Right lobe of liver (tissue), 6 donors: Measurements from ENCODE around the gene CDX1. TPM values are rescaled to one million over a fixed set of nuclear protein-coding genes. Genes with fewer than 3 reads are reported as not detected.
A peak's percentile ranks its signal among the peaks of the same experiment; 100 is the strongest.

Experiments used
- ATAC-seq, 4 donors: fragments of 200-7000 bp; cut with Tn5 transposase; one replicate each; pipeline ENCODE4 v1.9.1; 2020; ENCODE audit warnings: mild to moderate bottlenecking in 4 of 4, moderate library complexity in 4 of 4
- DNase-seq, 3 donors: peaks; one replicate each; pipeline ENCODE4 v3.0.0-alpha.2; 2020
- H3K27ac ChIP-seq, 3 donors: fragments of 200-600 bp; one replicate each; pipeline ENCODE4 v1.8.0; 2022
- H3K27me3 ChIP-seq, 2 donors: fragments of 200-600 bp; one replicate each; pipeline ENCODE4 v1.8.0; 2022
- H3K36me3 ChIP-seq, 4 donors: fragments of 200-600 bp; sonication (generic) in 1 of 4; one replicate each; pipeline versions ENCODE4 v1.5.1 to v1.8.0; 2017 to 2022; ENCODE audit warnings: control low read depth in 1 of 4
- H3K4me1 ChIP-seq, 4 donors: fragments of 200-600 bp; sonication (generic) in 1 of 4; one replicate each; pipeline versions ENCODE4 v1.5.1 to v1.8.0; 2017 to 2022; ENCODE audit warnings: control low read depth in 1 of 4
- H3K4me3 ChIP-seq, 3 donors: fragments of 200-600 bp; one replicate each; pipeline ENCODE4 v1.8.0; 2022
- H3K9me3 ChIP-seq, 4 donors: fragments of 200-600 bp; sonication (generic) in 1 of 4; one replicate each; pipeline versions ENCODE4 v1.5.1 to v1.8.0; 2017 to 2022; ENCODE audit warnings: control low read depth in 1 of 4
- CTCF ChIP-seq, 4 donors: fragments of 200-600 bp in 3 of 4; fragments of 450-650 bp in 1 of 4; IDR thresholded peaks; one replicate each; pipeline versions ENCODE4 v1.5.1 to v1.8.0; 2016 to 2022; ENCODE audit warnings: antibody characterized with exemption in 4 of 4, mild to moderate bottlenecking in 2 of 4
- POLR2A ChIP-seq: fragments of 450-650 bp; IDR thresholded peaks from one replicate; pipeline ENCODE4 v1.6.1; 2017; ENCODE audit warnings: antibody characterized with exemption, mild to moderate bottlenecking
- WGBS: methylation state at CpG from one replicate; pipeline ENCODE4 v1.1.6; 2018; ENCODE audit warnings: low coverage, low lambda C conversion rate; ENCODE audit not compliant: insufficient coverage; ENCODE audit errors: missing lambda C conversion rate; 5-methylcytosine and 5-hydroxymethylcytosine counted together
- intact Hi-C, 2 donors: fragments of 100-400 bp; cut with DNase I; formaldehyde crosslinking; loops; one replicate each; pipeline versions ENCODE4 v1.11.2 to v1.14.1; 2022
- total RNA-seq, 6 experiments: library from RNA; depleted of rRNA in 2 of 6; stranded (reverse); fragments of >200 nt in 2 of 6; fragmentation: NEBNext Ultra II Directional in 3 of 6; extraction: Animal tissue kit (Norgen Biotek cat#: 25700) in 3 of 6; gene quantifications; one replicate each; pipeline versions ENCODE4 v1.1.0 to v1.2.4, GENCODE V29; 2016 to 2023
- donor health status: DM: no; HTN: yes; CAD: no.
- donor health status: DM: no; HTN: no; CAD: no.
- donor health status: DM: no; HTN: no; CAD: no.
- donor health status: DM: no; HTN: yes; CAD: no.
- donor health status: DM: no; HTN: yes; CAD: no.

CDX1 gene
- total RNA-seq, 6 experiments from 2014 or later = not detected

GRCh38 chr5:150146862-150147601 lies 19.5 kb upstream of the CDX1 start:
- intact Hi-C loops = no loop called here
- ATAC-seq (no peak), DNase-seq (no peak)
- Histone ChIP-seq H3K9me3 (no peaks in the 10 kb centered on the region), H3K27me3 (no peaks in the 10 kb centered on the region), H3K4me1 (peaks cover 0 to 15% (median 4%) of the 10 kb centered on the region in 4 donors), H3K36me3 (no peaks in the 10 kb centered on the region), H3K4me3 (no peak overlapping the region), H3K27ac (peak overlapping the region in 1 of 3 donors; percentile 8)
- 92% methylated on average over 5 of the region's 14 CpGs for WGBS
- TF ChIP-seq CTCF (IDR thresholded peaks at IDR 0.05) (no peak), POLR2A (no peak)

DNA sequence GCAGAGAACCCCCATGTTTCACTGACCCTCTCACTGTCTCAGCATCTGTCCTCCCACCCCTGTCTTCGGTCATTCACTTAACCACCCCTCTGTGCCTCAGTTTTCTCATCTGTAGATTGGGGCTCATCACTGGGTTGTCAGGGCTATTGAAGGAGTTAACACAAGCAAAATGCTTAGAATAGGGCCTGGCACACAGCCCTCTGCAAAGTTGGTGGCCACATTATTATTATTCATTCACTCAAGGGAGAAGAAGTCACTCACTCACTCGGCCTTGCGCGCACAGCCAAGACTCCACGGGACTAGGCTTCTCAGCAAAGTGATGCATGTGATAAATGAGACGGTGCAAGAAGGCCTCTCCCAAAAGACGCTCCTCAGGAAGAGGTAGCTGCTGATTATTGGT lies 18.9 kb upstream of the CDX1 start:
- peaks cover 0 to 9% (median 2%) of the 10 kb centered on the region in 4 donors for H3K4me1 ChIP-seq
- H3K36me3 ChIP-seq = no peaks in the 10 kb centered on the region
- no peak overlapping the region for H3K4me3 ChIP-seq
- no peaks in the 10 kb centered on the region for H3K27me3 ChIP-seq
- peak overlapping the region in 1 of 3 donors; percentile 8 for H3K27ac ChIP-seq
- WGBS = 78% methylated on average over 4 of the region's 7 CpGs
- intact Hi-C loops = no loop called here
- TF ChIP-seq CTCF (IDR thresholded peaks at IDR 0.05) = no peak
- TF ChIP-seq POLR2A = no peak
- ATAC-seq = no peak
- no peak for DNase-seq
- H3K9me3 ChIP-seq = no peaks in the 10 kb centered on the region

DNA sequence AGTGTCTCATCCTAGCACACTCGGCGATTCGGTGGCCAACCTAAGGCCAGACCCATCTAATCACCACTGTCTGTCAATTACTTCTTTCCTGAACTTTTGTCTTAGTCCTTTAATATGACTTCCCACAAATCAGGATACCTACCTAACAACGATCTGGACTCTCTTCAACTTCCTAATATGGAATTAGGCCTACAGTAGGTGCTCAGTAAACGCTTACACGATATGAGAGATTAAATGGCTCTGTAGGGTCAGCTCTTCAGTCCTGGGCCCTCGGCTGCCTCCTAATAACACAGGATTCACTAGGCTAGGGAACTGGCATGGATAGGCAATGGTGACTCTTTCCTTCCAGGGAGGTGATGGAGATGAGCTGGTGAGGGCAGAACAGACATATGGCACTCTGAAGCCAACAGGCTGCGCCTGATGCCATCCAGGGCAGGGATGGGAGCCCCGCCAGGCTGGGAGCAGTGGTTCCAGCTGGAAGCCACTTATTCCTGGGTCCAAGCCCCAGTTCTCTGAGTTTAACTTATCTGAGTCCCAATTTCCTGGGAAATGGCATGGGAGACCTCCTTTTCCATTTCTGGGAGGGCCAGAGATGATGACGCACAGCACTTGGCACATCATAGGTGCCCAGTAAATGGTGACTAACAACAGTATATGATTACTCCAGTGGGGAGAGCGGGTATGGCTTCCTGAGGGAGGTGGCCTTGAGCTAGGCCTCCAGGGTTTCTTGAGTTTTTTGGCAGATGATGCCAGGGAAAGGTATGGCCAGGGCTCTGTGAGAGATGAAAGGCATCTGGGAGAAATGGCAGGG lies 18.3 kb upstream of the CDX1 start:
- Histone ChIP-seq H3K36me3 (no peaks in the 10 kb centered on the region), H3K27ac (no peak overlapping the region)

GRCh38 chr5:150149618-150150017 lies 17.0 kb upstream of the CDX1 start:
- H3K4me1 ChIP-seq = no peaks in the 10 kb centered on the region
- no peaks in the 10 kb centered on the region for H3K9me3 ChIP-seq
- no peaks in the 10 kb centered on the region for H3K27me3 ChIP-seq
- DNase-seq (no peak), ATAC-seq (no peak)
- H3K27ac ChIP-seq = no peak overlapping the region
- no peak overlapping the region for H3K4me3 ChIP-seq
- intact Hi-C loops = no loop called here
- H3K36me3 ChIP-seq = no peaks in the 10 kb centered on the region
- TF ChIP-seq CTCF (IDR thresholded peaks at IDR 0.05) (no peak), POLR2A (no peak)

More for the DNA sequence above, 18.3 kb upstream of the CDX1 start:
- Histone ChIP-seq H3K9me3 (no peaks in the 10 kb centered on the region), H3K4me1 (peaks cover 0 to 2% (median 0%) of the 10 kb centered on the region in 4 donors), H3K27me3 (no peaks in the 10 kb centered on the region), H3K4me3 (no peak overlapping the region)
- DNase-seq (no peak), ATAC-seq (no peak)
- intact Hi-C loops = no loop called here
- TF ChIP-seq CTCF (IDR thresholded peaks at IDR 0.05) (no peak), POLR2A (no peak)
- WGBS = 92% methylated on average over 6 of the region's 11 CpGs
